Activated CD8-positive, alpha-beta T cell treated with anti-CD3 and anti-CD28 coated beads, Interleukin-2, amount 10 ng/mL, durations not matched to agents 7 days and 5 days (primary cell): ENCODE results near the gene IQSEC1. TPM values are rescaled to one million over a fixed set of nuclear protein-coding genes. Genes with fewer than 3 reads are reported as not detected.
A peak's percentile ranks its signal among the peaks of the same experiment; 100 is the strongest.

Source experiments
- ATAC-seq: fragments of 150-1000 bp; cut with Tn5 transposase; one replicate; pipeline ENCODE4 v1.10.0; 2021; ENCODE audit warnings: moderate library complexity
- CTCF ChIA-PET: fragments of 350-600 bp; sonication (Branson Sonifier 250); formaldehyde crosslinking; loops from one replicate; lab custom pipeline; 2021; ENCODE audit warnings: antibody characterized with exemption; lab: Charles Lee
- POLR2A ChIA-PET: fragments of 350-600 bp; sonication (Branson Sonifier 250); formaldehyde crosslinking; loops from one replicate; lab custom pipeline; 2021; ENCODE audit warnings: antibody characterized with exemption; lab: Charles Lee
- DNase-seq: peaks from one replicate; pipeline ENCODE4 v3.0.0-alpha.2; 2020
- H3K27ac Mint-ChIP-seq: one replicate; pipeline ENCODE4 v1.8.0; 2021; ENCODE audit warnings: mild to moderate bottlenecking, mixed read lengths
- H3K27me3 Mint-ChIP-seq: one replicate; pipeline ENCODE4 v1.8.0; 2021; ENCODE audit warnings: low read depth, mixed read lengths
- H3K36me3 Mint-ChIP-seq: one replicate; pipeline ENCODE4 v1.8.0; 2021; ENCODE audit warnings: low read depth, mixed read lengths
- H3K4me1 Mint-ChIP-seq: one replicate; pipeline ENCODE4 v1.8.0; 2021; ENCODE audit warnings: low read depth, mixed read lengths
- H3K4me3 Mint-ChIP-seq: one replicate; pipeline ENCODE4 v1.8.0; 2021; ENCODE audit warnings: mild to moderate bottlenecking, mixed read lengths
- H3K9me3 Mint-ChIP-seq: one replicate; pipeline ENCODE4 v1.8.0; 2022; ENCODE audit warnings: mixed read lengths; ENCODE audit not compliant: insufficient read depth
- total RNA-seq, 2 experiments: library from RNA; stranded (reverse); gene quantifications; one replicate each; pipeline ENCODE4 v1.2.3, GENCODE V29; 2021

IQSEC1 gene
- total RNA-seq, 2 experiments from 2014 or later: 47.8 to 53.8 TPM

- no peak overlapping the region for H3K4me3 Mint-ChIP-seq
- DNase-seq: no peak
- H3K4me1 Mint-ChIP-seq: peaks cover 23% of the 10 kb centered on the region
- ATAC-seq: no peak
- ChIA-PET CTCF (interaction anchor here (1.1 kb wide), 1 partner anchor 60 kb away, joined by 3 read pairs; no protein-coding TSS in a partner anchor), POLR2A (interaction anchor here (1.2 kb wide), 1 partner anchor 9 kb away, joined by 3 read pairs; no protein-coding TSS in a partner anchor)
- H3K27me3 Mint-ChIP-seq: no peaks in the 10 kb centered on the region
- H3K9me3 Mint-ChIP-seq: no peaks in the 10 kb centered on the region
- peaks cover 10% of the 10 kb centered on the region for H3K36me3 Mint-ChIP-seq
- no peak overlapping the region for H3K27ac Mint-ChIP-seq
These were observed 82.9 kb downstream of the IQSEC1 start for GRCh38 chr3:12990306-12990705.

- DNase-seq (no peak), ATAC-seq (no peak)
- Mint-ChIP-seq H3K27ac (no peak overlapping the region), H3K4me3 (no peak overlapping the region), H3K36me3 (peaks cover 8% of the 10 kb centered on the region), H3K4me1 (peaks cover 23% of the 10 kb centered on the region), H3K9me3 (no peaks in the 10 kb centered on the region), H3K27me3 (no peaks in the 10 kb centered on the region)
- CTCF ChIA-PET: interaction anchor here (1.1 to 1.3 kb wide), 3 partner anchors 18 to 62 kb away, joined by 3 read pairs; no protein-coding TSS in a partner anchor
- POLR2A ChIA-PET: interaction anchor here (0.5 to 1.1 kb wide), 2 partner anchors 24 to 248 kb away, joined by 3 read pairs; no protein-coding TSS in a partner anchor
These were observed 84.3 kb downstream of the IQSEC1 start for GRCh38 chr3:12988728-12989454.

GRCh38 chr3:12987602-12988001 lies 85.6 kb downstream of the IQSEC1 start:
- CTCF ChIA-PET: no interaction called here
- H3K4me1 Mint-ChIP-seq: peaks cover 32% of the 10 kb centered on the region
- POLR2A ChIA-PET: no interaction called here

GRCh38 chr3:12986986-12987385 lies 86.2 kb downstream of the IQSEC1 start:
- Mint-ChIP-seq H3K27ac (no peak overlapping the region), H3K4me3 (no peak overlapping the region), H3K27me3 (no peaks in the 10 kb centered on the region), H3K9me3 (no peaks in the 10 kb centered on the region), H3K36me3 (peaks cover 8% of the 10 kb centered on the region), H3K4me1 (peaks cover 37% of the 10 kb centered on the region)
- ChIA-PET POLR2A (no interaction called here), CTCF (interaction anchor here (0.6 to 1.4 kb wide), 2 partner anchors 8 to 13 kb away, joined by 3 to 4 read pairs; no protein-coding TSS in a partner anchor)
- ATAC-seq: no peak
- no peak for DNase-seq

More at GRCh38 chr3:12987602-12988001, 85.6 kb downstream of the IQSEC1 start:
- ATAC-seq (no peak), DNase-seq (no peak)
- H3K4me3 Mint-ChIP-seq: no peak overlapping the region
- no peaks in the 10 kb centered on the region for H3K9me3 Mint-ChIP-seq
- no peak overlapping the region for H3K27ac Mint-ChIP-seq
- H3K36me3 Mint-ChIP-seq: peaks cover 8% of the 10 kb centered on the region
- no peaks in the 10 kb centered on the region for H3K27me3 Mint-ChIP-seq

- Mint-ChIP-seq H3K4me3 (no peak overlapping the region), H3K9me3 (no peaks in the 10 kb centered on the region), H3K27ac (no peak overlapping the region), H3K4me1 (peaks cover 42% of the 10 kb centered on the region), H3K27me3 (no peaks in the 10 kb centered on the region), H3K36me3 (peaks cover 8% of the 10 kb centered on the region)
- POLR2A ChIA-PET: no interaction called here
- no peak for DNase-seq
- ATAC-seq: no peak
- CTCF ChIA-PET: interaction anchor here (0.6 to 1.4 kb wide), 2 partner anchors 8 to 13 kb away, joined by 3 to 4 read pairs; no protein-coding TSS in a partner anchor
These were observed 86.7 kb downstream of the IQSEC1 start for GRCh38 chr3:12986521-12986920.

GRCh38 chr3:12986031-12986430 lies 87.2 kb downstream of the IQSEC1 start:
- no peak overlapping the region for H3K27ac Mint-ChIP-seq
- no peaks in the 10 kb centered on the region for H3K27me3 Mint-ChIP-seq
- H3K4me3 Mint-ChIP-seq: no peak overlapping the region
- H3K9me3 Mint-ChIP-seq: no peaks in the 10 kb centered on the region
- peaks cover 7% of the 10 kb centered on the region for H3K36me3 Mint-ChIP-seq
- DNase-seq (no peak), ATAC-seq (no peak)
- ChIA-PET POLR2A (interaction anchor here (0.7 kb wide), 1 partner anchor 328 kb away, joined by 3 read pairs; no protein-coding TSS in a partner anchor), CTCF (interaction anchor here (1.1 to 3.9 kb wide), 6 partner anchors 13 to 120 kb away, joined by 3 to 22 read pairs (median 4); no protein-coding TSS in a partner anchor)
- H3K4me1 Mint-ChIP-seq: peaks cover 46% of the 10 kb centered on the region

- peaks cover 6% of the 10 kb centered on the region for H3K36me3 Mint-ChIP-seq
- H3K27ac Mint-ChIP-seq: no peak overlapping the region
- POLR2A ChIA-PET: interaction anchor here (0.7 kb wide), 1 partner anchor 327 kb away, joined by 3 read pairs; no protein-coding TSS in a partner anchor
These were observed 88.1 kb downstream of the IQSEC1 start for GRCh38 chr3:12985148-12985547.

GRCh38 chr3:12984023-12984823 lies 89.0 kb downstream of the IQSEC1 start:
- Mint-ChIP-seq H3K27ac (no peak overlapping the region), H3K4me1 (peaks cover 42% of the 10 kb centered on the region), H3K27me3 (no peaks in the 10 kb centered on the region), H3K36me3 (peaks cover 6% of the 10 kb centered on the region), H3K4me3 (no peak overlapping the region), H3K9me3 (no peaks in the 10 kb centered on the region)
- CTCF ChIA-PET: interaction anchor here (0.6 to 4.8 kb wide), 25 partner anchors 9 to 376 kb away, joined by 3 to 52 read pairs (median 6); partner anchors contain the start of gene RPL32
- POLR2A ChIA-PET: no interaction called here
- ATAC-seq (peak; percentile 88), DNase-seq (peak; percentile 76)

More at GRCh38 chr3:12985148-12985547, 88.1 kb downstream of the IQSEC1 start:
- no peak for DNase-seq
- H3K4me3 Mint-ChIP-seq: no peak overlapping the region
- no peaks in the 10 kb centered on the region for H3K27me3 Mint-ChIP-seq
- CTCF ChIA-PET: interaction anchor here (0.9 to 4.8 kb wide), 11 partner anchors 9 to 119 kb away, joined by 3 to 52 read pairs (median 8); no protein-coding TSS in a partner anchor
- peaks cover 46% of the 10 kb centered on the region for H3K4me1 Mint-ChIP-seq
- no peak for ATAC-seq
- no peaks in the 10 kb centered on the region for H3K9me3 Mint-ChIP-seq

GRCh38 chr3:12983319-12983718 lies 89.9 kb downstream of the IQSEC1 start:
- CTCF ChIA-PET: interaction anchor here (0.7 to 4.8 kb wide), 18 partner anchors 10 to 206 kb away, joined by 3 to 52 read pairs (median 10); partner anchors contain the start of gene RPL32
- peaks cover 34% of the 10 kb centered on the region for H3K4me1 Mint-ChIP-seq
- no peak overlapping the region for H3K4me3 Mint-ChIP-seq
- no peaks in the 10 kb centered on the region for H3K27me3 Mint-ChIP-seq
- ATAC-seq (no peak), DNase-seq (no peak)
- POLR2A ChIA-PET: interaction anchor here (0.6 kb wide), 1 partner anchor 377 kb away, joined by 4 read pairs; no protein-coding TSS in a partner anchor
- peaks cover 6% of the 10 kb centered on the region for H3K36me3 Mint-ChIP-seq
- no peak overlapping the region for H3K27ac Mint-ChIP-seq
- H3K9me3 Mint-ChIP-seq: no peaks in the 10 kb centered on the region

GRCh38 chr3:12982619-12983101 lies 90.6 kb downstream of the IQSEC1 start:
- DNase-seq (no peak), ATAC-seq (peak; percentile 22)
- H3K27me3 Mint-ChIP-seq: no peaks in the 10 kb centered on the region
- H3K27ac Mint-ChIP-seq: peak overlapping the region; percentile 55
- POLR2A ChIA-PET: no interaction called here
- no peaks in the 10 kb centered on the region for H3K9me3 Mint-ChIP-seq
- CTCF ChIA-PET: interaction anchor here (0.6 to 4.8 kb wide), 11 partner anchors 9 to 249 kb away, joined by 3 to 52 read pairs (median 14); no protein-coding TSS in a partner anchor
- peaks cover 6% of the 10 kb centered on the region for H3K36me3 Mint-ChIP-seq
- no peak overlapping the region for H3K4me3 Mint-ChIP-seq
- peaks cover 34% of the 10 kb centered on the region for H3K4me1 Mint-ChIP-seq
